A673 (cell line): ENCODE results near the gene PPM1M.

Experiments used
- EZH2 ChIP-seq: fragments of 200-600 bp; sonication (generic); IDR thresholded peaks from 2 replicates; pipeline ENCODE4 v1.6.1; 2017; ENCODE audit warnings: borderline replicate concordance, low read depth, mild to moderate bottlenecking, mixed read lengths, antibody characterized with exemption, low read length; ENCODE audit not compliant: poor library complexity, severe bottlenecking
- TF ChIP-seq, protein P1 (sequence below): fragments of 300-800, 200-600 bp; sonication (generic); conservative IDR thresholded peaks from 2 replicates; pipeline ENCODE4 v1.5.1; 2017; ENCODE audit warnings: low read depth, mild to moderate bottlenecking, antibody characterized with exemption, low read length, moderate library complexity, mixed read lengths

DNA sequence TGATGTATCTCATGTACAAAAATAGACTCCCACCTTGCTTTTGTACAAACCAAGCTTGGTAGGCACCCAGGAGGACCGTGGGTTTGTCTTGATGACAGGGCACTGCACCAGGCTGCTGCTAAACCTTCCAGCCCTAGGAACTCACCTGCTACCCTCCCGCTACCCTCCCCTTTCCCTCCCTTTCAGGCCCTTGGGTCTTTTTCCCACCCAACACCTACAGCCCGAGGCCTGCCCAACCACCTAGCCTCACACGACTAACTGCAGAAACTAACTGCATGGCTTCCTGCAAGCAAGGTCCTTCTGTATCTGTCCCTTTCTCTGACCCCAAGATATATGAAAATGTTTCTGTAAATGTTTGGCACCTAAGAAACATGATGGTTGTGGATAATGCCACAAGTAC, 11.1 kb downstream of the PPM1M start:
- TF ChIP-seq, protein P1, sequence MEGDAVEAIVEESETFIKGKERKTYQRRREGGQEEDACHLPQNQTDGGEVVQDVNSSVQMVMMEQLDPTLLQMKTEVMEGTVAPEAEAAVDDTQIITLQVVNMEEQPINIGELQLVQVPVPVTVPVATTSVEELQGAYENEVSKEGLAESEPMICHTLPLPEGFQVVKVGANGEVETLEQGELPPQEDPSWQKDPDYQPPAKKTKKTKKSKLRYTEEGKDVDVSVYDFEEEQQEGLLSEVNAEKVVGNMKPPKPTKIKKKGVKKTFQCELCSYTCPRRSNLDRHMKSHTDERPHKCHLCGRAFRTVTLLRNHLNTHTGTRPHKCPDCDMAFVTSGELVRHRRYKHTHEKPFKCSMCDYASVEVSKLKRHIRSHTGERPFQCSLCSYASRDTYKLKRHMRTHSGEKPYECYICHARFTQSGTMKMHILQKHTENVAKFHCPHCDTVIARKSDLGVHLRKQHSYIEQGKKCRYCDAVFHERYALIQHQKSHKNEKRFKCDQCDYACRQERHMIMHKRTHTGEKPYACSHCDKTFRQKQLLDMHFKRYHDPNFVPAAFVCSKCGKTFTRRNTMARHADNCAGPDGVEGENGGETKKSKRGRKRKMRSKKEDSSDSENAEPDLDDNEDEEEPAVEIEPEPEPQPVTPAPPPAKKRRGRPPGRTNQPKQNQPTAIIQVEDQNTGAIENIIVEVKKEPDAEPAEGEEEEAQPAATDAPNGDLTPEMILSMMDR: no peak
- TF ChIP-seq EZH2: no peak
